ENCODE measurements around the gene DOC2B.

Gene DOC2B

GRCh38 chr17:160336-160735 is 21.1 kb downstream of the DOC2B start:
- DNase-seq, result no peak

DNA sequence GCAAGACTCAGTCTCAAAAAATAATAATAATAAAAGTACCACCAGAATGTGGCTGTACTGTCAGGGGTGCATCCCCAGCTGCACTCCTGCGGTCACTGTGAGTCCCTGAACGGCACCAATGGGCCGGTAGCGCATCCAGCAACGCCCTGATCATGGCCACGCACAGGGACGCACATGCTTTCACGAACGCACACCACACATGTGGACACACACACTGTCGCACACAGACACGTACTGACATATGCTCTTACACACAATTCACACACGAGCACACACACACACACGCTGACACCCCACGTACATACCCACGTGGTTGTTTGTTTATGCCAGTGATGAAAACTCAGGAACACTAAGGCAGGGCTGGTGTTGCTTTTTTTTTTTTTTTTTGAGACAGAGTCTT is 21.8 kb downstream of the DOC2B start:
- DNase-seq, result no peak

GRCh38 chr17:158379-158778 is 23.1 kb downstream of the DOC2B start:
- DNase-seq, result no peak

GRCh38 chr17:157901-158300 is 23.5 kb downstream of the DOC2B start:
- no peak for DNase-seq

DNA sequence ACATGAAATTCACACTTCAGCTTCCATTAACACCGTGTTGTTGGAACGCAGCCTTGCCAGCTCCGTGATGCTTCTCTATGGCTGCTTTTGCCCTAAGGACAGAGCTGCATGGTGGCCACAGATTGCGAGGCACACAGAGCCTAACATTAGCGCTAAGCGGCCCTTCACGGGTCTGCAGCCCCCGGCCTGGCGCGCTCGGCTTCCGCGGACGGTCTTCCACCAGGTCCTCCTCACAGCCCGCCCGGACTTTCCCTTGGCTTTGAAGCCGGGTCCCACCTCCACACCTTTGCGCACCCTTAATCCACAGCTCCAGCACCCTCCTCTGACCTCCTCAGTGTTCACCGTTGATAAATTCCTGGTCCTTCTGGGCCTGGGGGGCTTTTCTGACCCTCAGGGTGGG is 24.5 kb downstream of the DOC2B start:
- DNase-seq, result no peak

- no peak for DNase-seq
These were observed 25.3 kb downstream of the DOC2B start for GRCh38 chr17:156094-156621.

DNA sequence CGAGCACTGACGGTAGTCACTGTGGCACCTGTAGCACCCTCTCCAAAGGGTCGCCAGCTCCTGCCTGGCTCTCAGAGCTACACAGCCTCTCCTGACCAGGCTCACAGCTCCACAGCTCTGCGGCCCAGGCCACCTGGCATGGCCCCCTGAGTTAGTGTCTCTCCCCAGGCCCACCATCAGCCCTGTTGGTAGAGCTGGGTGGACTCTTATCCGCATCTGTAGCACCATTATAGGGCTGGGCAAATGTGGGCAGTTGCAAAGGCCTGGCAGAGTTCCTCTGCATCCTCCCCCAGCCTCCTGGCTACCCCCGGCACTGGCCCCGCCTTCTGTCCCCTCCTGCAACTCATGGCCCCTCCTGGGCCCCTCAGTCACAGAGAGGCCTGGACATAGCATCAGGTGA is 25.9 kb downstream of the DOC2B start:
- no peak for DNase-seq

GRCh38 chr17:153851-154250 is 27.6 kb downstream of the DOC2B start:
- no peak for DNase-seq

DNA sequence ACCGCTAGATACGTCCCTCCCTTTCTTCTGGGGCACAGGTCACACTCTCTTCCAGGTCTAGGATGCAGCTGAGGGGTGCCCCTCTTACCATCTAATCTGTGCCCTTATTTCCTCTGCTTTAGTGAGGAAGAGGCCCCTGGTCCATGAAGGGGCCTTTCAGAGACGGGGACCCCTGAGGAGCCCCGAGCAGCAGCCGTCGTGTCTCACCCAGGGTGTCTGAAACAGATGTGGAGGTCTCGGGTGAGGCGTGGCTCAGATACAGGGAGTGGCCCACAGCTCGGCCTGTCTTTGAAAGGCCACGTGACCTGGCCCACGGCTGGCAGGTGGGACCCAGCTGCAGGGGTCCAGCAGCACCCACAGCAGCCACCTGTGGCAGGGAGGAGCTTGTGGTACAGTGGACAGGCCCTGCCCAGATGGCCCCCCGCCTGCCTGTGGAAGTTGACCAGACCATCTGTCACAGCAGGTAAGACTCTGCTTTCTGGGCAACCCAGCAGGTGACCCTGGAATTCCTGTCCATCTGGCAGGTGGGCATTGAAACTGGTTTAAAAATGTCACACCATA is 28.5 kb downstream of the DOC2B start:
- no peak for DNase-seq

- no peak for DNase-seq
These were observed 29.3 kb downstream of the DOC2B start for GRCh38 chr17:151886-152859.

- DNase-seq, result no peak
These were observed 30.4 kb downstream of the DOC2B start for GRCh38 chr17:151004-151403.

- DNase-seq, result no peak
These were observed 31.4 kb downstream of the DOC2B start for GRCh38 chr17:149897-150584.

GRCh38 chr17:149231-149630 is 32.2 kb downstream of the DOC2B start:
- DNase-seq, result no peak

DNA sequence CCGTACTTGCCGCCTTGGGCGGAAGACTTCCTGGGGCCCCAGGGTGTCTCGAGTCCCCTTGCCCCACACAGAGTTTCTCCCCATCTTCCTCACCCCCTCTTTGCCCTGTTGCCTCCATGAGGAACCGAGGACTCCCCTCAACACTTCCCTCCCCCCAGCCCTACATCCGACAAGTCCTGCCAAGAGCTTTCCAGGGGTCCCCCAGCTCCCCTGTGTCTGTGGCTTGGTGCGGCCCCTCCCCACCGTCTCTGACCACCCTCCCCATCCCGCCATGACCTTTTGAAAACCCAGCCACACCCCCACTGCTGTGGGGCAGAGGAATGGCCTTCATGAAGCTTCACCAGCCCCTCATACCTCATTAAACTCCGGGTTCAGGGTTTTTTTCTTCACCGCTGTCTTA is 32.7 kb downstream of the DOC2B start:
- no peak for DNase-seq

GRCh38 chr17:147796-148740 is 33.4 kb downstream of the DOC2B start:
- DNase-seq, result no peak

DNA sequence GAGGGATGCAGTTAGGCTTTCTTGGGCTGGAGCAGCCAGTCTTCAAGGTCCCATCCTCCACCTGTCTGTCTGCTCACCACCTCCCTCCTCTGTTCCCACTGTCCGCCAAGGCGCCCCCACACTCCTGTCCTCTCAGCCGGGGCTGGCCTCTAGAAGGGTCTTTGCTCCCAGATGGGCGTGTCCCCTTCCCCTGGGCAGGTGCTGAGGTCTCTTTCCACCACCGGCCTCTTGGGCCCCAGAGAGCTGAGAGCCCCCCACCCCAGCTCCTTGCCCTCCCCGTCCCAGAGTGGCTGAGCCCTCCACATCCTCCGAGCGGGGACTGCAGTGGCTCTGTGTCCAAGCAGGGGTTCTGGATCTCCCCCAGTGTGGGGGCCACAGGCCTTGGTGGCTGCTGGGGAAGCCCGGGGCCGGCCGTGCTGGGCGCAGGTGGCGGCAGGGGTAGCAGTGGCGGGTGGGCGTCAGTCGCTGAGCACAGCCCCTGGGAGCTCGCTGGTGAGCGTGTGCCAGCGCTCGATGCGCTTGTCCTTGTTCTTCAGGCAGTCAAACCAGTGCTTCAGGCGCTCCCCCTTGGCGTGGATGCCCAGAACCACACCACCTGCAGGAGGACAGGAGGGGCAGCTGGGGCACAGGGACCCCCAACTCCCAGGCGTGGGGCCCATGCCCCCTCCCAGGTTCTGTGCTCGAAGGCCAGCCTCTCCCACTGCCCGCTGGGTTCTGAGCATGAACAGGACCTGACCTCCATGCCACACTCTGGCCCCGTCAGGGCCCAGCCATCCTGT is 34.3 kb downstream of the DOC2B start:
- no peak for DNase-seq

DNA sequence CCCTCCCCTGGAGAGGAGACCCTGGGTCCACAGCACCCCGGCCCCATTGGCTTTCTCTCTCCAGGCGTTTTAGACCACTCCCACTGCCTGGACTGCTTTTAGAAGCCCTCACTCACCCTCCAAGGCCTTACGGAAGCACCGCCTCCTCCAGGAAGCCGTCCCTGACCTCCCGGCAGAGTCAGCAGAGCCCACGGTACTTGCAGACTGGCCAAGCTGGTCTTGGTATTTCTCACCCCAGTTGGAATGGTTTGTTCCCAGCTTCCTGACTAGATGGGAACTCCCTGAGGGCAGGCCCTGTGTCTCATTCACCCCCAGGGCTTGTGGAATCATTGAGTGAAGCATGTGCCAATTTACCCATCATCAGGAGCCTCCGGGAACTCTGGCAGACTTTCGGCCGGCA is 34.9 kb downstream of the DOC2B start:
- no peak for DNase-seq

DNA sequence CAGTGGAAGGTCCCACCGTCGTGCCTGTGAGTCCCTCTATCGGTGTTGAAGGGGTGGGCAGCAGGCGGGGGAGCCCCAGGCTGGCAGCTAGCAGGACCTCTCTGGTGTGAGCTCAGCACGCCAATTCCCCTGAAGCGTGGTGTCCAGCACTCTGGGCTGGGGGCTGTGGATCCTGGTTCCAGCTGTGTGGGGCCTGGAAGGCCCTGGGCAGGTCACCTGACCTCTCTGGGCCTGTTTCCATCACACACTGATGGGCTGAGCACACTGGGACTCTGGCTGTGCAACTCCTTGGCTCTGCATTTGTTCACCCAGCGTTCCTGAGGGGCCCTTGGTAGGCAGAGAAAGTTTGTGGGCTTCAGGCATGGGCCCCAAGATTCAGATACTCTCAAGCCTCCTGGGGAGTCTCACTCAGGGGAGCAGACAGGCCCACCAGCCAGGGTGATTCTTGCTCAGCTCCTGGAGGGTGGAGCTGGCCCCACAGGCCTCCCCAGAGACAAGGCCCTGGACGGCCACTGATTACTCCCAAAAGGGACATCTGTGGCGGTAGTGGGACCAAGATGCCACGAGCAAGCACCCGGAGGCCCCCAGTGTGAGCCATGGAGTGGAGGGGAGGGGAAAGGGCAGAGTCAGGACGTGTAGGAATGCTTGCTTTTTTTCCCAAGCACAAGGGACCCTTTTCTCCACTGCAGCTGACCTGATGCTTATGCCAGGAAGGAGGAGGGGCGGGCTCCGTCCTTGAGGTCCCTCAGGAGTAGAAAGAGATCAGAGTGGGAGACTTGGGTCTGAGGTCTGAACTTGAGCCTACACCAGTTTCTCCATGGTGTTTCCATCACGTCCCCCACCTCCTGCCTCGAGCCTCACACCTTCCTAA is 35.5 kb downstream of the DOC2B start:
- no peak for DNase-seq

GRCh38 chr17:144936-145670 is 36.3 kb downstream of the DOC2B start:
- no peak for DNase-seq

GRCh38 chr17:143785-144281 is 37.6 kb downstream of the DOC2B start:
- DNase-seq, result peak; percentile 82
